SK-N-SH (cell line): ENCODE data around the gene CYSTM1.

Source experiments
- CTCF ChIP-seq: fragments of 200-600 bp; sonication (generic); IDR thresholded peaks from 2 replicates; pipeline ENCODE4 v1.6.1; 2017; ENCODE audit warnings: antibody characterized with exemption, mild to moderate bottlenecking, moderate library complexity
- EP300 ChIP-seq, 2 experiments: IDR thresholded peaks; 2 replicates each; pipeline versions ENCODE4 v1.4.0 to v1.6.1; 2012; ENCODE audit warnings: borderline replicate concordance in 1 of 2, low read depth in 1 of 2, low read length in 1 of 2
- EZH2phosphoT487 ChIP-seq: fragments of 200-600 bp; sonication (generic); IDR thresholded peaks from 2 replicates; pipeline ENCODE4 v1.6.1; 2017; ENCODE audit warnings: low read depth, mixed run types, mild to moderate bottlenecking, antibody characterized with exemption, moderate library complexity, borderline replicate concordance
- FOXJ3 ChIP-seq: sonication (generic); formaldehyde crosslinking; IDR thresholded peaks from 2 replicates; pipeline ENCODE4 v1.5.1; 2020; ENCODE audit warnings: mild to moderate bottlenecking, missing genetic modification reagents
- NFIC ChIP-seq: IDR thresholded peaks from 2 replicates; pipeline ENCODE4 v1.4.0; 2012; ENCODE audit warnings: borderline replicate concordance
- NRF1 ChIP-seq: IDR thresholded peaks from 2 replicates; pipeline ENCODE4 v1.6.1; 2012; ENCODE audit warnings: low read depth, mild to moderate bottlenecking, low read length
- POLR2AphosphoS5 ChIP-seq: IDR thresholded peaks from 2 replicates; pipeline ENCODE4 v1.6.1; 2012; ENCODE audit warnings: low read depth, low read length
- REST ChIP-seq: IDR thresholded peaks from 2 replicates; pipeline ENCODE4 v1.6.1; 2012; ENCODE audit warnings: mild to moderate bottlenecking, low read depth, low read length, moderate library complexity
- SMC3 ChIP-seq: IDR thresholded peaks from 2 replicates; pipeline ENCODE4 v1.6.1; 2012; ENCODE audit warnings: low read depth, low read length, improper control_type of control experiment
- TCF12 ChIP-seq: IDR thresholded peaks from 2 replicates; pipeline ENCODE4 v1.4.0; 2012
- YY1 ChIP-seq: IDR thresholded peaks from 2 replicates; pipeline ENCODE4 v1.4.0; 2012; ENCODE audit warnings: low read depth, mild to moderate bottlenecking
- ZBTB33 ChIP-seq: IDR thresholded peaks from 2 replicates; pipeline ENCODE4 v1.4.0; 2012; ENCODE audit warnings: low read depth, borderline replicate concordance

- TF ChIP-seq EP300 (IDR thresholded peaks at IDR 0.05; ENCODE audit: borderline replicate concordance in 1 of 2, low read depth in 1 of 2, low read length in 1 of 2) (no peak), REST (no peak), TCF12 (no peak), CTCF (no peak), POLR2AphosphoS5 (no peak), NFIC (no peak), FOXJ3 (no peak), NRF1 (no peak), ZBTB33 (no peak), EZH2phosphoT487 (no peak), YY1 (no peak), SMC3 (no peak)
These were observed 44.3 kb downstream of the CYSTM1 start for GRCh38 chr5:140219068-140219991.
